ENCODE data around the gene RFLNA.

- TF ChIP-seq POLR2A (IDR thresholded peaks at IDR 0.05; ENCODE audit: low read depth, low read length) (no peak), RFX5 (IDR thresholded peaks at IDR 0.05; ENCODE audit: low read depth, low read length) (no peak), CTCF (conservative IDR thresholded peaks at IDR 0.05; ENCODE audit: low read depth, low read length) (no peak), USF2 (IDR thresholded peaks at IDR 0.05; ENCODE audit: low read depth, low read length) (no peak), SMC3 (IDR thresholded peaks at IDR 0.05; ENCODE audit: low read depth, low read length) (no peak), FOS (IDR thresholded peaks at IDR 0.05; ENCODE audit: low read depth, low read length) (no peak), CEBPB (IDR thresholded peaks at IDR 0.05; ENCODE audit: low read depth, low read length) (no peak), RAD21 (IDR thresholded peaks at IDR 0.05; ENCODE audit: low read length) (no peak), MAFK (IDR thresholded peaks at IDR 0.05; ENCODE audit: low read depth, low read length) (no peak), MAZ (IDR thresholded peaks at IDR 0.05; ENCODE audit: borderline replicate concordance, low read depth, low read length) (no peak)
- TF ChIP-seq, protein P1, sequence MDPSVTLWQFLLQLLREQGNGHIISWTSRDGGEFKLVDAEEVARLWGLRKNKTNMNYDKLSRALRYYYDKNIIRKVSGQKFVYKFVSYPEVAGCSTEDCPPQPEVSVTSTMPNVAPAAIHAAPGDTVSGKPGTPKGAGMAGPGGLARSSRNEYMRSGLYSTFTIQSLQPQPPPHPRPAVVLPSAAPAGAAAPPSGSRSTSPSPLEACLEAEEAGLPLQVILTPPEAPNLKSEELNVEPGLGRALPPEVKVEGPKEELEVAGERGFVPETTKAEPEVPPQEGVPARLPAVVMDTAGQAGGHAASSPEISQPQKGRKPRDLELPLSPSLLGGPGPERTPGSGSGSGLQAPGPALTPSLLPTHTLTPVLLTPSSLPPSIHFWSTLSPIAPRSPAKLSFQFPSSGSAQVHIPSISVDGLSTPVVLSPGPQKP (IDR thresholded peaks at IDR 0.05; ENCODE audit: borderline replicate concordance, low read depth, low read length) = no peak
These were observed 31.2 kb downstream of the RFLNA start for GRCh38 chr12:124326104-124326503.

Data from IMR-90 (cell line).